ENCODE data around the gene TIRAP.

GRCh38 chr11:126317432-126317755 lies 34.5 kb downstream of the TIRAP start:
- TF ChIP-seq CTCF (conservative IDR thresholded peaks at IDR 0.05) (no peak), ZFX (IDR thresholded peaks at IDR 0.05) (no peak)
